Measurements from ENCODE around the gene MYLK. TPM values are rescaled to one million over a fixed set of nuclear protein-coding genes. Genes with fewer than 3 reads are reported as not detected.

Gene MYLK
- total RNA-seq, 1 donor from 2014 or later = 2.6 TPM

- no peaks in the 10 kb centered on the region for H3K36me3 ChIP-seq (ENCODE audit: control insufficient read depth, insufficient read depth, low read length)
- TF ChIP-seq CTCF (IDR thresholded peaks at IDR 0.05; ENCODE audit: insufficient read depth, low read length, severe bottlenecking) = no peak
- peaks cover 5% of the 10 kb centered on the region for H3K27me3 ChIP-seq (ENCODE audit: control insufficient read depth, insufficient read depth, low read length)
- DNase-seq (ENCODE audit: low read depth) = no peak
- no peak overlapping the region for H3K4me3 ChIP-seq (ENCODE audit: low read depth, low read length)
- FAIRE-seq = no peak
Observed at GRCh38 chr3:123672429-123673146, 211.5 kb downstream of the MYLK start.

DNA sequence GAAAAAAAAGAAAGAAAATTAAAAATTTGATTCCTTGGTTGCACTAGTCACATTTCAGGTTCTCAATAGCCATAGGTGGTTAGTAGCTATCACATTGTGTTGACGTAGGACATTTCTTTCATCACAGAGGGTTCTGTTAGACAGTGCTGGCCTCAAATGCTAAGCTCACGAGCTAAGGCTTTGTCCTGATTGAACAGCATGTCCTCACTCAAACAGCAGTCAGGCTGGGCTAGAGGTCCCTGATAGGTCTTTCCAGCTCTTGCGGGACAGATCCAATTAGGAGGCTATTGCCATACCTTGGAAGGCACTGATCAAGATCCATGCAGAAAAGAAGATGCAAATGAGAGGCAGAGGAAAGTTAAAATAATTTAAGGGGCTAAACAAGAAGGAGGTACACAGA, 213.4 kb downstream of the MYLK start:
- Histone ChIP-seq H3K36me3 (ENCODE audit: control insufficient read depth, insufficient read depth, low read length) (no peaks in the 10 kb centered on the region), H3K27me3 (ENCODE audit: control insufficient read depth, insufficient read depth, low read length) (peaks cover 5% of the 10 kb centered on the region), H3K4me3 (ENCODE audit: low read depth, low read length) (no peak overlapping the region)
- DNase-seq (ENCODE audit: low read depth) (no peak), FAIRE-seq (no peak)
- no peak for TF ChIP-seq CTCF (IDR thresholded peaks at IDR 0.05; ENCODE audit: insufficient read depth, low read length, severe bottlenecking)

DNA sequence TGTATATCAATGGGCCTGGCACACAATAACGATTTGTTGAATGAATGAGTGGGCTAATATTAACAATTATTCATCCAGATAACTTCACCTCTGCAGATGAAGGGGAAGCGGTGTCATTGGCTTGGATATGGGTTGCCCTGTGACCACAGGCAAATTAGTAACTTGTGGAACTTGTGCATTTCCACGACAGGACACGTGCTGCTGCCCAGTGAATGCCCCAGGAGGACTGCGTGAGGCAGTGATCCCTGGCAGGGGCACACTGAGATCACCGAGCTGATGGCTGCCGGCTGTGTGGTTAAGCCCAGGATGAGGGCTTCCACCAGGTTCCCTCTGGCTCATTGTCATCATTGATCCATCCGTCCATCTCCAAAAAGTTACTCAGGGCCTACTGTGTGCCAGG, 215.2 kb downstream of the MYLK start:
- TF ChIP-seq CTCF (IDR thresholded peaks at IDR 0.05; ENCODE audit: insufficient read depth, low read length, severe bottlenecking) = no peak
- Histone ChIP-seq H3K36me3 (ENCODE audit: control insufficient read depth, insufficient read depth, low read length) (no peaks in the 10 kb centered on the region), H3K4me3 (ENCODE audit: low read depth, low read length) (no peak overlapping the region), H3K27me3 (ENCODE audit: control insufficient read depth, insufficient read depth, low read length) (peaks cover 5% of the 10 kb centered on the region)
- FAIRE-seq (no peak), DNase-seq (ENCODE audit: low read depth) (no peak)

- DNase-seq (ENCODE audit: low read depth) (no peak), FAIRE-seq (no peak)
- no peak for TF ChIP-seq CTCF (IDR thresholded peaks at IDR 0.05; ENCODE audit: insufficient read depth, low read length, severe bottlenecking)
- peaks cover 5% of the 10 kb centered on the region for H3K27me3 ChIP-seq (ENCODE audit: control insufficient read depth, insufficient read depth, low read length)
- H3K36me3 ChIP-seq (ENCODE audit: control insufficient read depth, insufficient read depth, low read length) = no peaks in the 10 kb centered on the region
- no peak overlapping the region for H3K4me3 ChIP-seq (ENCODE audit: low read depth, low read length)
Observed at GRCh38 chr3:123667784-123668183, 216.3 kb downstream of the MYLK start.

DNA sequence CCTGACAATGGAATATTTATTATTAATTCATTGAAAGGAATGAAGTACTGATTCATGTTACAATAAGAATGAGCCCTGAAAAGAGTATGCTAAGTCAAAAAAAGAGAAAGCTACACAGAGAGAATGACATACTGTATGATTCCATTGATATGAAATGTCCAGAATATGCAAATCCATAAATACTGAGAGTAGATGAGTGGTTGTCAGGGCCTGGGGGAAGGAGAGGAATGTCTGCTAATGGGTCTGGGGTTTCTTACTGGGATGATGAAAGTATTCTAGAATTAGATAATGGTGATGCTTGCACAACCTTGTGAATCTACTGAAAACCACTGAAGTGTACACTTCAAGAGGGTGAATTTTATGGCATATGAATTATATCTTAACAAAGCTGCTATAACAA, 219.4 kb downstream of the MYLK start:
- FAIRE-seq (no peak), DNase-seq (ENCODE audit: low read depth) (no peak)
- Histone ChIP-seq H3K36me3 (ENCODE audit: control insufficient read depth, insufficient read depth, low read length) (no peaks in the 10 kb centered on the region), H3K27me3 (ENCODE audit: control insufficient read depth, insufficient read depth, low read length) (no peaks in the 10 kb centered on the region), H3K4me3 (ENCODE audit: low read depth, low read length) (no peak overlapping the region)
- no peak for TF ChIP-seq CTCF (IDR thresholded peaks at IDR 0.05; ENCODE audit: insufficient read depth, low read length, severe bottlenecking)

GRCh38 chr3:123663977-123664376, 220.2 kb downstream of the MYLK start:
- Histone ChIP-seq H3K36me3 (ENCODE audit: control insufficient read depth, insufficient read depth, low read length) (no peaks in the 10 kb centered on the region), H3K27me3 (ENCODE audit: control insufficient read depth, insufficient read depth, low read length) (no peaks in the 10 kb centered on the region), H3K4me3 (ENCODE audit: low read depth, low read length) (no peak overlapping the region)
- no peak for TF ChIP-seq CTCF (IDR thresholded peaks at IDR 0.05; ENCODE audit: insufficient read depth, low read length, severe bottlenecking)
- FAIRE-seq = no peak
- no peak for DNase-seq (ENCODE audit: low read depth)

All from bronchial epithelial cell (primary cell).